Ecto neural progenitor cell (in vitro differentiated cells): ENCODE measurements around the gene EYA2.

Source experiments
- DNase-seq: peaks from one replicate; pipeline ENCODE4 v3.0.0-alpha.2; 2018; ENCODE audit warnings: low spot score

EYA2 gene

GRCh38 chr20:47066484-47067270, 172.0 kb downstream of the EYA2 start:
- no peak for DNase-seq

GRCh38 chr20:47067776-47068175, 173.1 kb downstream of the EYA2 start:
- no peak for DNase-seq

- DNase-seq, result no peak
These were observed 175.5 kb downstream of the EYA2 start for GRCh38 chr20:47070176-47070575.

DNA sequence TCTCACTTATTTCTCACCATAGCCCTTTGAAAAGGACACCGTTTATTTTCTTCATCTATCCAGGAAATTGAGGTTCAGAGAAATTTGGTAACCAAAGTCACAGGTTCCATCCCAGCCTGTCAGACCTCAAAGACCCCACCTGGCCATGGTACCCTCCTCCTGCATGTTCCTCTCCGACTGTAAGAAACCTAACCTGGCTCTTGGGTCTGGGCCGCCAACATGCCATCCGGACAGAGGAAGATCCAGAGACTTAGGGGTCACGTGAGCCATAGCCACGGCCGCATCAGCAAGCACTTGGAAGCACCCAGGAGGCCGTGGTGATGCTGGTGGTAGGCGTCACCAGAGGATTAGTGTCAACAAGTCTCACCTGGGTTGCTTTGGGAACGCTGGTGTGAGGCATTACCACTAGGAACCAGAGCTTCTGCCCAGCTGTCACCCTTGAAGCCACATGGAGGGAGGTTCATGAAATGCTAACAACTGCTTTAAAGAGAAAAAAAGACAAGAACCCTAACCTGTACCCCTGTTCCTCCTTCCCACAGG, 177.1 kb downstream of the EYA2 start:
- no peak for DNase-seq

GRCh38 chr20:47073766-47074475, 179.3 kb downstream of the EYA2 start:
- no peak for DNase-seq

- DNase-seq, result no peak
These were observed 180.6 kb downstream of the EYA2 start for GRCh38 chr20:47075263-47075662.

GRCh38 chr20:47079047-47079446, 184.4 kb downstream of the EYA2 start:
- no peak for DNase-seq

GRCh38 chr20:47080365-47080764, 185.7 kb downstream of the EYA2 start:
- no peak for DNase-seq

DNA sequence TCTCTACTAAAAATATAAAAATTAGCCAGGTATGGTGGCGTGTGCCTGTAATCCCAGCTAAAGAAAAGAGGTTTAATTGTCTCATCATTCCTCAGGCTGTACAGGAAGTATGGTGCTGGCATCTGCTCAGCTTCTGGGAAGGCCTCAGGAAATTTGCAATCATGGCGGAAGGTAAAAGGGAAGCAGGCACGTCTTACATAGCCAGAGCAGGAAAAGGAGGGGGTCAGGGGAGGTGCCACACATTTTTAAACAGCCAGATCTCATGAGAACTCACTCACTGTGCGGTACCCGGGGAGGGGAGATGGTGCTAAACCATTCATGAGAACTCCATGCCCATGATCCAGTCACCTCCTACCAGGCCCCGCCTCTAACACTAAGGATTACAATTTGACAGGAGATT, 191.7 kb downstream of the EYA2 start:
- DNase-seq, result no peak

GRCh38 chr20:47088335-47088734, 193.7 kb downstream of the EYA2 start:
- no peak for DNase-seq

GRCh38 chr20:47089151-47089550, 194.5 kb downstream of the EYA2 start:
- DNase-seq, result no peak

- no peak for DNase-seq
These were observed 196.2 kb downstream of the EYA2 start for GRCh38 chr20:47090835-47091234.

DNA sequence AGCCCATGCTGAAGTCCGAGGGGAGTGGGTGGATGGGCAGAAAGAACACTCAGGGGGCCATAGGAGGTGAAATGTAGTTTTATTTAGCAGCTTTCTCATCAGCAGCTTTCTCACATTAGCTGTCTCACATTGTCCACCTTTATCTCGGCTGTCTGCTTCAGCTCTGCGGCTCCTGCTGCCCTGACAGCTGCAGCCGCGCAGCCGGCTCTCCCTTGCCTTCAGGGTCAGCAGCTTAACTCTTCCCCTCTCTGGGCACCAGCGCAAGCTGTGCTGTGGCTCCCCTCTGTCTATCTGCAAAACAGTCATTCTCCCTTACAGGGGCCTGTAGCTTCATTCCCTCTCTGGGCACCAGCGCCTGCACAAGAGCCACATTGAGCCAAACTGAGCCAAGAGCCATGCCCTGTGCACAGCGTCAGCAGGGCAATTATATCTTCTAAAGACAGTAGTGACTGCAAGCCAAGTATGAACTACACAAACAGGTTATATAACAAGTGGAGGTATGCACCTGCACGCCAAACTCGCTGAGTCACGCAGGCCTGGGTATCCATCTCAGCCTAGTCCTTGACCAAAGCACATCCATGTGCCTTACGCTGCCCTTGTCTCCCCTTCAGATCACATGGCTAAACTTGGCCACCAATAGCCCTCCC, 198.8 kb downstream of the EYA2 start:
- DNase-seq, result no peak

GRCh38 chr20:47095690-47096089, 201.0 kb downstream of the EYA2 start:
- no peak for DNase-seq

GRCh38 chr20:47097691-47098622, 203.3 kb downstream of the EYA2 start:
- no peak for DNase-seq

DNA sequence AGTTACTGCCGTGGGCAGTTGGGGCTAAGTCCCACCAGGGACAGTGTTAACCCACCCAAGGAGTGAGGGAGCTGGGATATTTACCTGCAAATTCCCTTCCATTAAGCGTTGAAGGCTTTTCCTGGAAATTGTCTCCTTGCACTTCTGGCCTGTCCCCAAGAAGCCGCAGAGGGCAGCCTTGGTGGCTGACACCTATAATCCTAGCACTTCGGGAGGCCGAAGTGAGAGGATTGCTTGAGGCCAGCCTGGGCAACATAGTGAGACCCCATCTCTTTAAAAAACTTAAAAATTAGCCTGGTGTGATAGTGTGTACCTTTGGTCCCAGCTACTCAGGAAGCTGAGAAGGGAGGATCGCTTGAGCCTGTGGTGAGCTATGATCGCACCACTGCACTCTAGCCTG, 204.4 kb downstream of the EYA2 start:
- DNase-seq, result no peak

DNA sequence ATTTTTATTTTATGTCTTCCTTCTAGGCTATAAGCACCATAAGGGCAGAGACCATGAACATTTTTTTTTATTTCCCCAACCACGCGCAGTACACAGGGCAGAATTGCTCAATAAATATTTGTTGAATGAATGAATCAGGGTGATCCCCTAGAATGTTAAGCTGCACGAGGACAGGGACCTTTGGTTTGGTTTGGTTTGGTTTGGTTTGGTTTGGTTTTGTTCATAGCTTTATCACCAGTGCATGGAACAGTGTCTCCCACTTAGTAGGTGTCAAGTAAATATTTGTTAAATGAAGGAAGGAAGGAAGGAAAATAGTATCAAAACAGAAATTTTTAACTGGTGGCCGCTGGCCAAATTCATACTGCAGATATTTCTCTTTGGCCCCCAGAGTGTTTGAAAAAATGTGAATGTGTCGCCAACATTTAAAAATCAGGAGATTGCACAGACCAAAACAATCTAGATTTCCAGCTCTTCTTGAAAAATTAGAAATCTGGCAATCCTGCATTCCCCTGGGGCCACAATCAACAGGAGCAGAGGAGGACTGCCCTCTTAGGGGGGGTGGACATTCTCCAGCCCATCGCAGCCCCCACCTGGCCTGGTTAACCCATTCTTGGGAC, 205.3 kb downstream of the EYA2 start:
- no peak for DNase-seq

- no peak for DNase-seq
These were observed 208.0 kb downstream of the EYA2 start for GRCh38 chr20:47102629-47103028.

DNA sequence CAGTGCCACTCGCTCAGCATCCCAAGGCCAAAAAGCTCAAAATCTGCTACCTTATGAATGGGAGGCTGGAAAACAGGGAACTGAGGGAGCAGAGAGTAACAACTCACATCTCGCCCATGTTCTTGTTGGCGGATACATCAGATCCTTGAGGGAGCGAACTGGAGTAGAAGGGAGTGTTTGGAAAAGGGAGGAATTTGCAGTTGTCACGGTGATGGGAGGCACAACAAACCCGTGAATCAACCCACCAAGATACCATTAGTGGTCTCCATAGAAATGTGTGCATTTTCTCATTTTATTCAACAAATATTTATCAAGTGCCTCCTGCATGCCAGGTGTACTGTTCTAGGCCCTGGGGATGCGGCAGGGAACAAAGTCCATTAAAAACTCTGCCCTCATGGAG, 212.1 kb downstream of the EYA2 start:
- no peak for DNase-seq

- no peak for DNase-seq
These were observed 214.4 kb downstream of the EYA2 start for GRCh38 chr20:47108994-47109393.

DNA sequence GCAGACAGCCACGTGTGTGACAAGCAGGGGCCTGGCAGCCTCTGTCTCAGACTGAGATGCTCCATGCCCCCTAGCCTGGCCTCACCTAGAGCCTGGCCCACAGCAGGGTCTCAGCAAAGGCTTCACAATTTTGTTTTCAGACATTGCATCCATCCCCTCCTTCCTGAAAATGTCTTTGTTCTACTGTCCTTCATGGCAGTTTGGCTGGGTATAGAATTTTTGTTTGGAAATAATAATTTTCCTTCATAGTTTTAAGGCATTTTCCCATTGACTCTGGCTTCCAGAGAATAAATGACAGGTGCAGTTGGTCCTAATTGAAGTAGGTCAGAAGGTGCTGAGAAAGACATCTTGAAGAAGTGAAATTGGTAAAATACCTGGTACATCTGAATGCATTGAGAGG, 216.2 kb downstream of the EYA2 start:
- DNase-seq, result no peak
